OCI-LY7 (cell line): ENCODE results near the gene DPP8. TPM values are rescaled to one million over a fixed set of nuclear protein-coding genes. Genes with fewer than 3 reads are reported as not detected.

Experiments used
- BruUV-seq: library from RNA; stranded (reverse); fragments of 400-500 nt; replicated peaks from 2 replicates; lab custom pipeline; 2021; lab: Mats Ljungman, UMichigan
- CTCF ChIA-PET: fragments of 300-600 bp; sonication (Branson Sonifier 250); formaldehyde crosslinking; loops from one replicate; lab custom pipeline; 2022; ENCODE audit warnings: antibody characterized with exemption; ENCODE audit not compliant: unreplicated experiment; lab: Charles Lee
- POLR2A ChIA-PET: fragments of 300-600 bp; sonication (Branson Sonifier 250); formaldehyde crosslinking; loops from one replicate; lab custom pipeline; 2022; ENCODE audit warnings: antibody characterized with exemption; lab: Charles Lee
- DNase-seq: peaks from one replicate; pipeline ENCODE4 v3.0.0-alpha.2; 2015; ENCODE audit warnings: low spot score
- H2AFZ ChIP-seq: fragments of 200-600 bp; sonication (generic), shearing (Covaris generic); 2 replicates; pipeline ENCODE4 v1.6.1; 2014; ENCODE audit warnings: mild to moderate bottlenecking, antibody characterized with exemption, low read length, moderate library complexity
- H3K27ac ChIP-seq: fragments of 200-600 bp; sonication (generic); 2 replicates; pipeline ENCODE4 v1.5.1; 2014; ENCODE audit warnings: mixed run types, low read depth, mild to moderate bottlenecking, moderate library complexity, low read length, inconsistent platforms; ENCODE audit not compliant: poor library complexity, severe bottlenecking
- H3K36me3 ChIP-seq: fragments of 200-600 bp; sonication (generic); 2 replicates; pipeline ENCODE4 v1.6.1; 2014; ENCODE audit warnings: mild to moderate bottlenecking, antibody characterized with exemption, low read length, moderate library complexity, mixed read lengths; ENCODE audit not compliant: insufficient read depth
- H3K4me1 ChIP-seq: fragments of 200-600 bp; sonication (generic); 2 replicates; pipeline ENCODE4 v1.5.1; 2014; ENCODE audit warnings: mild to moderate bottlenecking, low read length; ENCODE audit not compliant: insufficient read depth, poor library complexity, severe bottlenecking
- H3K4me2 ChIP-seq: fragments of 200-600 bp; sonication (generic); 2 replicates; pipeline ENCODE4 v1.6.1; 2014; ENCODE audit warnings: mild to moderate bottlenecking, low read length
- H3K4me3 ChIP-seq: fragments of 200-600 bp; sonication (generic); 2 replicates; pipeline ENCODE4 v1.5.1; 2014; ENCODE audit warnings: mild to moderate bottlenecking, low read depth, low read length; ENCODE audit not compliant: poor library complexity, severe bottlenecking
- H3K79me2 ChIP-seq: fragments of 200-600 bp; sonication (generic); 2 replicates; pipeline ENCODE4 v1.6.1; 2016; ENCODE audit warnings: low read depth, mild to moderate bottlenecking, low read length, moderate library complexity, mixed read lengths; ENCODE audit not compliant: insufficient read depth
- H3K9me2 ChIP-seq: fragments of 200-600 bp; sonication (generic); 2 replicates; pipeline ENCODE4 v1.6.1; 2016; ENCODE audit warnings: mild to moderate bottlenecking, low read length, mixed read lengths; ENCODE audit not compliant: insufficient read depth
- H3K9me3 ChIP-seq: fragments of 200-600 bp; sonication (generic); 2 replicates; pipeline ENCODE4 v1.6.1; 2014; ENCODE audit warnings: mild to moderate bottlenecking, mixed run types, low read length, mixed read lengths
- H4K20me1 ChIP-seq: fragments of 200-600 bp; sonication (generic); 2 replicates; pipeline ENCODE4 v1.6.1; 2014; ENCODE audit warnings: mild to moderate bottlenecking, antibody characterized with exemption, low read length, moderate library complexity, mixed read lengths; ENCODE audit not compliant: insufficient read depth
- EZH2phosphoT487 ChIP-seq: fragments of 200-600 bp; sonication (generic); IDR thresholded peaks from 2 replicates; pipeline ENCODE4 v1.6.1; 2018; ENCODE audit warnings: low read depth, borderline replicate concordance, mild to moderate bottlenecking, mixed run types, antibody characterized with exemption, low read length, moderate library complexity, mixed read lengths
- intact Hi-C: fragments of 100-400 bp; cut with micrococcal nuclease; formaldehyde crosslinking; loops from one replicate; pipeline ENCODE4 v1.10.0; 2022; ENCODE audit not compliant: unreplicated experiment
- total RNA-seq, 2 experiments: library from RNA; depleted of rRNA in 1 of 2; stranded (reverse); fragments of >200 nt in 1 of 2; shearing (Covaris generic) in 1 of 2; gene quantifications; 2 replicates each; pipeline ENCODE4 v1.2.3, GENCODE V29; 2014 to 2022
- TF ChIP-seq, protein P1 (sequence below): fragments of 200-600 bp; sonication (generic); conservative IDR thresholded peaks from 2 replicates; pipeline ENCODE4 v1.5.1; 2014; ENCODE audit warnings: mild to moderate bottlenecking, antibody characterized with exemption, low read length, moderate library complexity, mixed read lengths

Gene DPP8
- total RNA-seq, 2 experiments from 2014 or later = 43.0 to 52.1 TPM

DNA sequence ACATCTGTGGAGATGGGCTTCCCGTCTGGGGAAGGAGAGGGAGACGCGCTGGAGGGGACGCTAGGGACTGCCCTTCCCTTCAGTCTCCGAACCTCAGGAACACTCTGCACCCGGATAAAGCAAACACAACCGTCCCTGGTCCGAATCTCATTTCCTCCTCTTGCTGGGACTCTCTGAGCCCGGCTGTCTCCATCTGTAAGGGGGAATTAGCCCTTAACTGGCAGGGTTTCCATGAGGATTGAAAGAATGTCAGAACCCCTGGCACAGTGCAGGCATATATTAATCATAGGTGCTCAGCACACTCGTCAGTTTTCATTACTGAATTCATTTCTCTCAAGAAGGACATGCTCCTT, 120.5 kb downstream of the DPP8 start:
- H3K36me3 ChIP-seq = no peaks in the 10 kb centered on the region
- no peaks in the 10 kb centered on the region for H3K4me1 ChIP-seq
- no peak overlapping the region for H3K4me3 ChIP-seq
- no peaks in the 10 kb centered on the region for H4K20me1 ChIP-seq
- H2AFZ ChIP-seq = no peak overlapping the region
- CTCF ChIA-PET = no interaction called here
- no peaks in the 10 kb centered on the region for H3K9me2 ChIP-seq
- BruUV-seq = no TSS peak
- no peak for DNase-seq
- H3K79me2 ChIP-seq = no peaks in the 10 kb centered on the region
- H3K4me2 ChIP-seq = no peak overlapping the region
- intact Hi-C loops = no loop called here
- H3K27ac ChIP-seq = no peak overlapping the region
- no peak for TF ChIP-seq EZH2phosphoT487
- no peaks in the 10 kb centered on the region for H3K9me3 ChIP-seq
- POLR2A ChIA-PET = no interaction called here

DNA sequence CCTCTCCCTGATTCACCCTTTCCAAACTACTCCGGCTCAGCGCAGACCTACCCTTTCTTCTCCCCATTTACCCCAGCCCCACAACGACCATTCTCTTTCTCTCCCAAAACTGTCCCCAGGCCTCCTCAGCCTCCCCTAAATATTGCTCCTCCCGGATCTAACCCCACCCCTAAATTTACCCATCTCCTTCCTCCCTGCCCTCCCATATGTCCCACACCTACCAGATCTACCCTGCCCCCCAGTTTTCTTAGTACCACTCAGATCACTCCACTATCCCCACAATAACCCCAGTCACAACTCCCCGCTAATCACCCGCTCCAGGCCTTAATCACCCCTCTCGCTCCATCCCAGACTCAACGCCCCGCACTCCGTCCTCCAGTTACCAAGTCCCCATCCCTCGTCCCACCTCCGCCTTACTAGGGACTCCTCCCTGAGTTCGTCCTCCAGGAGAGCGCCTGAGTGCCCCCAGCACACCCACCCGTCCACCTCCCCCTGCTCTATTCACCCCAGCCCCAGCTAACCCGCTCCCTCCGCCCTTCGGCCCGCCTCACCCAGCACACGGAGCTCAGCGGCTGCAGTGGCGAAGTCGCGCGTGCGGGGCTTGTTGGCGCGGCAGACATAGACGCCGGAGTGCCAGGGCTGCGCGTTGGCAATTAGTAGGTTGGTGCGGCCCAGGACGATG, 121.1 kb downstream of the DPP8 start:
- H3K27ac ChIP-seq = no peak overlapping the region
- no TSS peak for BruUV-seq
- no peaks in the 10 kb centered on the region for H3K79me2 ChIP-seq
- H3K9me2 ChIP-seq = no peaks in the 10 kb centered on the region
- DNase-seq = no peak
- H4K20me1 ChIP-seq = no peaks in the 10 kb centered on the region
- TF ChIP-seq, protein P1, sequence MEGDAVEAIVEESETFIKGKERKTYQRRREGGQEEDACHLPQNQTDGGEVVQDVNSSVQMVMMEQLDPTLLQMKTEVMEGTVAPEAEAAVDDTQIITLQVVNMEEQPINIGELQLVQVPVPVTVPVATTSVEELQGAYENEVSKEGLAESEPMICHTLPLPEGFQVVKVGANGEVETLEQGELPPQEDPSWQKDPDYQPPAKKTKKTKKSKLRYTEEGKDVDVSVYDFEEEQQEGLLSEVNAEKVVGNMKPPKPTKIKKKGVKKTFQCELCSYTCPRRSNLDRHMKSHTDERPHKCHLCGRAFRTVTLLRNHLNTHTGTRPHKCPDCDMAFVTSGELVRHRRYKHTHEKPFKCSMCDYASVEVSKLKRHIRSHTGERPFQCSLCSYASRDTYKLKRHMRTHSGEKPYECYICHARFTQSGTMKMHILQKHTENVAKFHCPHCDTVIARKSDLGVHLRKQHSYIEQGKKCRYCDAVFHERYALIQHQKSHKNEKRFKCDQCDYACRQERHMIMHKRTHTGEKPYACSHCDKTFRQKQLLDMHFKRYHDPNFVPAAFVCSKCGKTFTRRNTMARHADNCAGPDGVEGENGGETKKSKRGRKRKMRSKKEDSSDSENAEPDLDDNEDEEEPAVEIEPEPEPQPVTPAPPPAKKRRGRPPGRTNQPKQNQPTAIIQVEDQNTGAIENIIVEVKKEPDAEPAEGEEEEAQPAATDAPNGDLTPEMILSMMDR = no peak
- no peak for TF ChIP-seq EZH2phosphoT487
- H3K4me3 ChIP-seq = no peak overlapping the region
- intact Hi-C loops = no loop called here
- H3K9me3 ChIP-seq = no peaks in the 10 kb centered on the region
- H2AFZ ChIP-seq = no peak overlapping the region
- no peaks in the 10 kb centered on the region for H3K4me1 ChIP-seq
- no peaks in the 10 kb centered on the region for H3K36me3 ChIP-seq
- ChIA-PET CTCF (no interaction called here), POLR2A (no interaction called here)
- H3K4me2 ChIP-seq = no peak overlapping the region

DNA sequence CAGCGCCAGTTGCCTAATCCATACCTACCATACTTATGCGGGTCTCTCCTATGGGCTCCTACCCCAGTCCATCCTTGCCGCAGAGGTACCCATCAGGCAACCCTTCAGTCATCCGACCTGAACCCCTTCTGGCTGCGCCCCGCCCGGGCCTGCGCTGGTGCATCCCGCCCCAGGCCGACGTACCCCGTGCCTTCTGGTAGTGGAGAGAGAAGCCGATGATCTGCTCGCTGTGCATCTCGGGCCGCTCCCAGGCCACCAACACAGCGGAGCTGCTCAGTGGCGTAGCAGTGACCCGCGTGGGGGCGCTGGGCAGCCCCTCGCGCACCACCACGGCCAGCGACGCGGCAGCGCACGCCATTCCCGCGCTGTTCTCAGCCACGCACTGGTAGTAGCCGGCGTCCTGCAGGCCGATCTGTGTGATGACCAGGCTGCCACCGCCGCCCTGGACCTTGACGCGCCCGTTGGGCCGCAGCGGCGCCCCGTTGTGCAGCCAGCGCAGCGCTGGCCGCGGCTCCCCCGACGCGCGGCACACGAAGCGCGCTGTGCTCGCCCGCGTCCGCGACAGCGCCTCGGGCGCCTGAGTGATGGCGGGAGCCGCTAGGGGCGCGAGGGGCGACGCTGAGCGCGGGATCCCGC, 121.8 kb downstream of the DPP8 start:
- POLR2A ChIA-PET = no interaction called here
- Histone ChIP-seq H3K79me2 (no peaks in the 10 kb centered on the region), H3K36me3 (no peaks in the 10 kb centered on the region), H2AFZ (no peak overlapping the region), H3K9me3 (no peaks in the 10 kb centered on the region), H3K4me3 (no peak overlapping the region), H4K20me1 (no peaks in the 10 kb centered on the region), H3K4me1 (no peaks in the 10 kb centered on the region), H3K27ac (no peak overlapping the region), H3K4me2 (no peak overlapping the region), H3K9me2 (no peaks in the 10 kb centered on the region)
- DNase-seq = no peak
- BruUV-seq = no TSS peak
- CTCF ChIA-PET = no interaction called here
- intact Hi-C loops = no loop called here
- no peak for TF ChIP-seq EZH2phosphoT487
- TF ChIP-seq, protein P1 = no peak
